ENCODE data around the gene GRM3.

DNA sequence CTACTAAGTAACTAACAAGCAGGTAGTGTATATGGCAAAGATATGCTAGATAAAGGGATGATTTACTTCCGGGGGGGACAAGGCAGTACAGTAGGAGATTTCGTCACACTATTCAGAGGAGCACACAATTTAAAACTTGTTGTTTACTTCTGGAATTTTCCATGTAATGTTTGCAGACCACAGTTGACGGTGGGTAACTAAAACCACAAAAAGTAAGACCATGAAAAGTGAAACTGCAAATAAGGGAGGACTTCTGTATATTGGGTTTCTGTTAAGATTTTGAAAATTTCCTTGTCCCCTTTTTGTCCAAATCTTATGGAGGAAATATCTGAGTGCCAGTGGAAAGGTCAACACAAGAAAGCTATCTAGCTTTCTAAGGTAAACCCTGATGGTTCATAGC, 245.8 kb downstream of the GRM3 start:
- TF ChIP-seq NRF1 (IDR thresholded peaks at IDR 0.05; ENCODE audit: low read depth, low read length), result no peak
- TF ChIP-seq, protein P1, sequence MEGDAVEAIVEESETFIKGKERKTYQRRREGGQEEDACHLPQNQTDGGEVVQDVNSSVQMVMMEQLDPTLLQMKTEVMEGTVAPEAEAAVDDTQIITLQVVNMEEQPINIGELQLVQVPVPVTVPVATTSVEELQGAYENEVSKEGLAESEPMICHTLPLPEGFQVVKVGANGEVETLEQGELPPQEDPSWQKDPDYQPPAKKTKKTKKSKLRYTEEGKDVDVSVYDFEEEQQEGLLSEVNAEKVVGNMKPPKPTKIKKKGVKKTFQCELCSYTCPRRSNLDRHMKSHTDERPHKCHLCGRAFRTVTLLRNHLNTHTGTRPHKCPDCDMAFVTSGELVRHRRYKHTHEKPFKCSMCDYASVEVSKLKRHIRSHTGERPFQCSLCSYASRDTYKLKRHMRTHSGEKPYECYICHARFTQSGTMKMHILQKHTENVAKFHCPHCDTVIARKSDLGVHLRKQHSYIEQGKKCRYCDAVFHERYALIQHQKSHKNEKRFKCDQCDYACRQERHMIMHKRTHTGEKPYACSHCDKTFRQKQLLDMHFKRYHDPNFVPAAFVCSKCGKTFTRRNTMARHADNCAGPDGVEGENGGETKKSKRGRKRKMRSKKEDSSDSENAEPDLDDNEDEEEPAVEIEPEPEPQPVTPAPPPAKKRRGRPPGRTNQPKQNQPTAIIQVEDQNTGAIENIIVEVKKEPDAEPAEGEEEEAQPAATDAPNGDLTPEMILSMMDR (IDR thresholded peaks at IDR 0.05; ENCODE audit: control extremely low read depth in 1 of 3, insufficient read depth in 1 of 3, low read depth in 1 of 3, low read length in 3 of 3), result no peak
- TF ChIP-seq EZH2 (IDR thresholded peaks at IDR 0.05; ENCODE audit: low read depth, low read length, severe bottlenecking), result no peak
- TF ChIP-seq YY1 (IDR thresholded peaks at IDR 0.05; ENCODE audit: low read depth, low read length), result no peak
- no peak for TF ChIP-seq RAD21 (IDR thresholded peaks at IDR 0.05 in 1 of 2, conservative IDR thresholded peaks at IDR 0.05 in 1 of 2; ENCODE audit: low read depth in 2 of 2, low read length in 2 of 2)
- TF ChIP-seq CEBPB (IDR thresholded peaks at IDR 0.05; ENCODE audit: low read depth, low read length), result no peak
- TF ChIP-seq EP300 (IDR thresholded peaks at IDR 0.05; ENCODE audit: borderline replicate concordance in 1 of 2, low read depth in 2 of 2, low read length in 2 of 2), result no peak
- TF ChIP-seq GTF2F1 (IDR thresholded peaks at IDR 0.05; ENCODE audit: borderline replicate concordance, low read depth, low read length), result no peak
- TF ChIP-seq ASH2L (IDR thresholded peaks at IDR 0.05; ENCODE audit: low read length), result no peak
- TF ChIP-seq MAFK (IDR thresholded peaks at IDR 0.05; ENCODE audit: low read depth, low read length), result no peak
- no peak for TF ChIP-seq CREB1 (IDR thresholded peaks at IDR 0.05)

Measured in H1 (cell line).